ENCODE measurements around the gene MTMR2. TPM values are rescaled to one million over a fixed set of nuclear protein-coding genes. Genes with fewer than 3 reads are reported as not detected.

The MTMR2 gene
- total and polyA plus RNA-seq, 2 of the 13 experiments (the other 11 are each of a cell fraction or from before 2014, with no cell fraction given): 12.7 to 22.3 TPM

- TF ChIP-seq ATF3 (CRISPR knock-in tag; IDR thresholded peaks at IDR 0.05): no peak
- TF ChIP-seq MAFF (IDR thresholded peaks at IDR 0.05; ENCODE audit: low read depth, low read length): no peak
- TF ChIP-seq HES4 (CRISPR knock-in tag; IDR thresholded peaks at IDR 0.05; ENCODE audit: borderline replicate concordance): peak; percentile 22; the same call in 1 of the 2 replicates
- TF ChIP-seq ZMYM2 (CRISPR knock-in tag; IDR thresholded peaks at IDR 0.05): peak; percentile 7; the same call in 1 of the 2 replicates
- TF ChIP-seq ZBTB4 (CRISPR knock-in tag; IDR thresholded peaks at IDR 0.05; ENCODE audit: borderline replicate concordance): no peak
- no peak for TF ChIP-seq ZNF292 (CRISPR knock-in tag; IDR thresholded peaks at IDR 0.05; ENCODE audit: borderline replicate concordance, low read depth)
- TF ChIP-seq, protein P1, sequence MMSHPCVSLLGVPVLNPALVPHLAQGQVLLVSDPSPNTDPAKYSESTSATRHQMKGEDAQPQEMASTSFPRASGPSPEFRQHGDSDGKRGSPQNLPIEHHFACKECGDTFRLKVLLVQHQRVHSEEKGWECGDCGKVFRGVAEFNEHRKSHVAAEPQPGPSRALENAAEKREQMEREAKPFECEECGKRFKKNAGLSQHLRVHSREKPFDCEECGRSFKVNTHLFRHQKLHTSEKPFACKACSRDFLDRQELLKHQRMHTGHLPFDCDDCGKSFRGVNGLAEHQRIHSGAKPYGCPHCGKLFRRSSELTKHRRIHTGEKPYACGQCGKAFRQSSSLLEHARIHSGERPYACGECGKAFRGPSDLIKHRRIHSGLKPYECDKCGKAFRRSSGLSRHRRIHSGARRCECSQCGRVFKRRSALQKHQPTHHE (CRISPR knock-in tag; IDR thresholded peaks at IDR 0.05; ENCODE audit: borderline replicate concordance): 0 out of 2 replicates have a peak, but pooled peaks have one; percentile 67
- TF ChIP-seq, protein P2, sequence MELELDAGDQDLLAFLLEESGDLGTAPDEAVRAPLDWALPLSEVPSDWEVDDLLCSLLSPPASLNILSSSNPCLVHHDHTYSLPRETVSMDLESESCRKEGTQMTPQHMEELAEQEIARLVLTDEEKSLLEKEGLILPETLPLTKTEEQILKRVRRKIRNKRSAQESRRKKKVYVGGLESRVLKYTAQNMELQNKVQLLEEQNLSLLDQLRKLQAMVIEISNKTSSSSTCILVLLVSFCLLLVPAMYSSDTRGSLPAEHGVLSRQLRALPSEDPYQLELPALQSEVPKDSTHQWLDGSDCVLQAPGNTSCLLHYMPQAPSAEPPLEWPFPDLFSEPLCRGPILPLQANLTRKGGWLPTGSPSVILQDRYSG (CRISPR knock-in tag; IDR thresholded peaks at IDR 0.05): no peak
- TF ChIP-seq ZNF83 (CRISPR knock-in tag; IDR thresholded peaks at IDR 0.05; ENCODE audit: borderline replicate concordance): no peak; the same call in 1 of the 2 replicates
- TF ChIP-seq RCOR2 (CRISPR knock-in tag; IDR thresholded peaks at IDR 0.05): no peak
- TF ChIP-seq REST (IDR thresholded peaks at IDR 0.05; ENCODE audit: borderline replicate concordance in 1 of 2, low read depth in 1 of 2, low read length in 2 of 2): no peak
- TF ChIP-seq ZNF777 (CRISPR knock-in tag; IDR thresholded peaks at IDR 0.05): no peak
- TF ChIP-seq ZMYM4 (CRISPR knock-in tag; IDR thresholded peaks at IDR 0.05): no peak
- no peak for TF ChIP-seq SSRP1 (CRISPR knock-in tag; IDR thresholded peaks at IDR 0.05)
- TF ChIP-seq ZNF260 (CRISPR knock-in tag; IDR thresholded peaks at IDR 0.05; ENCODE audit: borderline replicate concordance, low read depth): no peak
- no peak for TF ChIP-seq JUND (CRISPR knock-in tag; IDR thresholded peaks at IDR 0.05)
Observed at GRCh38 chr11:95790123-95790932, 133.6 kb downstream of the MTMR2 start, which contains the start of gene CEP57 (continued).

All from HepG2 (cell line).